PC-9 (cell line): ENCODE measurements around the gene ZGRF1. TPM values are rescaled to one million over a fixed set of nuclear protein-coding genes. Genes with fewer than 3 reads are reported as not detected.
"Not testable (repeated sequence)": the region's sequence is repeated elsewhere in the genome, so short reads cannot be mapped to it uniquely, and the experiment has no call there.

ENCODE experiments used
- BruUV-seq: library from RNA; stranded (reverse); fragments of 400-500 nt; replicated peaks from 2 replicates; lab custom pipeline; 2021; lab: Mats Ljungman, UMichigan
- CTCF ChIA-PET: fragments of 300-600 bp; sonication (Branson Sonifier 250); formaldehyde crosslinking; loops from one replicate; lab custom pipeline; 2022; ENCODE audit warnings: antibody characterized with exemption; lab: Charles Lee
- POLR2A ChIA-PET: fragments of 300-600 bp; sonication (Branson Sonifier 250); formaldehyde crosslinking; loops from one replicate; lab custom pipeline; 2022; ENCODE audit warnings: antibody characterized with exemption; ENCODE audit not compliant: unreplicated experiment; lab: Charles Lee
- DNase-seq, 2 experiments: peaks; one replicate each; pipeline versions ENCODE4 v3.0.0 to v3.0.0-alpha.2; 2015 to 2022; ENCODE audit warnings: mixed read lengths in 1 of 2
- H2AFZ ChIP-seq: fragments of 200-600 bp; sonication (generic); 2 replicates; pipeline ENCODE4 v1.8.1; 2017; ENCODE audit warnings: antibody characterized with exemption
- H3F3A ChIP-seq: fragments of 200-600 bp; sonication (generic); 2 replicates; pipeline ENCODE4 v1.8.1; 2017; ENCODE audit warnings: antibody characterized with exemption, mild to moderate bottlenecking, low read depth; ENCODE audit not compliant: insufficient read depth
- H3K27ac ChIP-seq: fragments of 200-600 bp; sonication (generic); 2 replicates; pipeline ENCODE4 v1.6.1; 2016; ENCODE audit warnings: mixed run types
- H3K27me3 ChIP-seq: fragments of 200-600 bp; sonication (generic); 2 replicates; pipeline ENCODE4 v1.6.1; 2016; ENCODE audit warnings: low read depth, mixed run types; ENCODE audit not compliant: insufficient read depth
- H3K36me3 ChIP-seq: fragments of 200-600 bp; sonication (generic); 2 replicates; pipeline ENCODE4 v1.6.1; 2016; ENCODE audit warnings: low read depth, mixed run types
- H3K4me1 ChIP-seq: fragments of 200-600 bp; sonication (generic); replicated peaks from 2 replicates; pipeline ENCODE4 v1.6.1; 2016; ENCODE audit warnings: mixed run types; ENCODE audit not compliant: insufficient read depth
- H3K4me2 ChIP-seq: fragments of 200-600 bp; sonication (generic); 2 replicates; pipeline ENCODE4 v1.6.1; 2017; ENCODE audit warnings: mixed run types
- H3K4me3 ChIP-seq: fragments of 200-600 bp; sonication (generic); 2 replicates; pipeline ENCODE4 v1.6.1; 2016; ENCODE audit warnings: mixed run types
- H3K79me2 ChIP-seq: fragments of 200-600 bp; sonication (generic); 2 replicates; pipeline ENCODE4 v1.6.1; 2017; ENCODE audit warnings: low read depth, mixed run types
- H3K9me2 ChIP-seq: fragments of 200-600 bp; sonication (generic); 2 replicates; pipeline ENCODE4 v1.8.1; 2017; ENCODE audit warnings: mild to moderate bottlenecking; ENCODE audit not compliant: insufficient read depth
- H3K9me3 ChIP-seq: fragments of 200-600 bp; sonication (generic); 2 replicates; pipeline ENCODE4 v1.8.1; 2016; ENCODE audit warnings: low read depth; ENCODE audit not compliant: insufficient read depth
- H4K20me1 ChIP-seq: fragments of 200-600 bp; sonication (generic); 2 replicates; pipeline ENCODE4 v1.8.1; 2017; ENCODE audit not compliant: insufficient read depth
- EZH2 ChIP-seq: fragments of 200-600 bp; sonication (generic); IDR thresholded peaks from 2 replicates; pipeline ENCODE4 v1.8.0; 2017; ENCODE audit warnings: antibody characterized with exemption, low read depth
- intact Hi-C: fragments of 100-400 bp; cut with micrococcal nuclease; formaldehyde crosslinking; loops from one replicate; pipeline ENCODE4 v1.10.0; 2022; ENCODE audit not compliant: unreplicated experiment
- total RNA-seq: library from RNA; stranded (reverse); gene quantifications from 2 replicates; pipeline ENCODE4 v1.2.3, GENCODE V29; 2021
- TF ChIP-seq, protein P1 (sequence below): fragments of 200-600 bp; sonication (generic); conservative IDR thresholded peaks from 2 replicates; pipeline ENCODE4 v1.6.1; 2017; ENCODE audit warnings: mixed run types, antibody characterized with exemption, mild to moderate bottlenecking, moderate library complexity

Gene ZGRF1
- total RNA-seq, 1 experiment from 2014 or later = 17.3 TPM

DNA sequence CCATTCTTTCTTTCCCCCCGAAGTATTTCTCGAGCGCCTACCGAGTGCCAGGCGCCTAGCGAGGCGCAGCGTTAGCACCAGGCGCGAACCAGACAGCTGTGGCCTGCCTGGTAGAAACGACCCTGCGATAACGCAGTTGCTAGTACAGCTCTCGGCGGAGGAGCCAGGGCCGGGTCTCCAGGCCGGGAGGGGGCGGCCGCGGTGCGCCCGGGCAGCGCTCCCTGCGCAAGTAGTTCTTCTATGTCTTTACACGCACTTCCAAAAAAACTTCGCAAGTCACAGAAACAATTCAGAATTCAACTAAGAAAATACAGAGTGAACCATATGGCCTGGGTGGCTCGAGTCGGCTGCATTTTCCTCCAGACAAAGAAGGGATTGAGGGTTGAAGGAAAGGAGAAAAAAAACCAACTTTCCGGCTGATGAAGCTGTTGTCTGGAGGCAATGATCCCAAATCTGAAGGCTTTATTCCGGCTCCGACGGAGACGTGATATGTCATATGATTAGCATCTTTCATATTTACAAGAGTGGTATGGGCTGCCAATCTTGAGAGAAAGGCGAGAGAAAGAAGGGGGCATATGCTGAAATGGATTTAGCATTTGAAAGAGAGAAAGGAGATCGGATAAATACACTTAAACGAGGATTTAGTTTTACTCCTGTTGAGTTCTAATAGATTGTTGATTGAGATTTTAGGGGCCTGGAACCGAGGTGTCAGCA, 113.5 kb downstream of the ZGRF1 start:
- Histone ChIP-seq H4K20me1 (no peaks in the 10 kb centered on the region), H2AFZ (peak overlapping the region; percentile 78), H3K79me2 (no peaks in the 10 kb centered on the region), H3K27me3 (peaks cover 4% of the 10 kb centered on the region; the same call in 1 of the 2 replicates), H3F3A (no peaks in the 10 kb centered on the region), H3K9me3 (no peaks in the 10 kb centered on the region), H3K4me2 (peak overlapping the region; percentile 77), H3K9me2 (no peaks in the 10 kb centered on the region), H3K4me3 (peak overlapping the region; percentile 60; the same call in 1 of the 2 replicates), H3K4me1 (0 out of 2 replicates have a peak, but pooled peaks cover 4% of the 10 kb centered on the region), H3K36me3 (no peaks in the 10 kb centered on the region), H3K27ac (no peak overlapping the region)
- intact Hi-C loops = loop anchor here (1.0 to 10.0 kb wide), 5 partner anchors 195 to 581 kb away; no protein-coding TSS in a partner anchor
- ChIA-PET CTCF (interaction anchor here (0.6 kb wide), 1 partner anchor 542 kb away, joined by 3 read pairs; no protein-coding TSS in a partner anchor), POLR2A (no interaction called here)
- no TSS peak for BruUV-seq
- DNase-seq = no peak
- TF ChIP-seq EZH2 = no peak
- TF ChIP-seq, protein P1, sequence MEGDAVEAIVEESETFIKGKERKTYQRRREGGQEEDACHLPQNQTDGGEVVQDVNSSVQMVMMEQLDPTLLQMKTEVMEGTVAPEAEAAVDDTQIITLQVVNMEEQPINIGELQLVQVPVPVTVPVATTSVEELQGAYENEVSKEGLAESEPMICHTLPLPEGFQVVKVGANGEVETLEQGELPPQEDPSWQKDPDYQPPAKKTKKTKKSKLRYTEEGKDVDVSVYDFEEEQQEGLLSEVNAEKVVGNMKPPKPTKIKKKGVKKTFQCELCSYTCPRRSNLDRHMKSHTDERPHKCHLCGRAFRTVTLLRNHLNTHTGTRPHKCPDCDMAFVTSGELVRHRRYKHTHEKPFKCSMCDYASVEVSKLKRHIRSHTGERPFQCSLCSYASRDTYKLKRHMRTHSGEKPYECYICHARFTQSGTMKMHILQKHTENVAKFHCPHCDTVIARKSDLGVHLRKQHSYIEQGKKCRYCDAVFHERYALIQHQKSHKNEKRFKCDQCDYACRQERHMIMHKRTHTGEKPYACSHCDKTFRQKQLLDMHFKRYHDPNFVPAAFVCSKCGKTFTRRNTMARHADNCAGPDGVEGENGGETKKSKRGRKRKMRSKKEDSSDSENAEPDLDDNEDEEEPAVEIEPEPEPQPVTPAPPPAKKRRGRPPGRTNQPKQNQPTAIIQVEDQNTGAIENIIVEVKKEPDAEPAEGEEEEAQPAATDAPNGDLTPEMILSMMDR = no peak

GRCh38 chr4:112522431-112522830, 114.3 kb downstream of the ZGRF1 start:
- BruUV-seq, H3F3A ChIP-seq, H3K4me2 ChIP-seq, H4K20me1 ChIP-seq, H3K9me3 ChIP-seq, H3K79me2 ChIP-seq, H3K27ac ChIP-seq, H3K9me2 ChIP-seq, DNase-seq, POLR2A ChIA-PET, H3K4me3 ChIP-seq, H2AFZ ChIP-seq, H3K4me1 ChIP-seq, H3K36me3 ChIP-seq: not testable (repeated sequence)
- intact Hi-C loops = loop anchor here (2.0 to 10.0 kb wide), 4 partner anchors 242 to 580 kb away; no protein-coding TSS in a partner anchor
- CTCF ChIA-PET = interaction anchor here (0.7 kb wide), 1 partner anchor 272 kb away, joined by 22 read pairs; no protein-coding TSS in a partner anchor
- peaks cover 11% of the 10 kb centered on the region; the same call in 1 of the 2 replicates for H3K27me3 ChIP-seq

DNA sequence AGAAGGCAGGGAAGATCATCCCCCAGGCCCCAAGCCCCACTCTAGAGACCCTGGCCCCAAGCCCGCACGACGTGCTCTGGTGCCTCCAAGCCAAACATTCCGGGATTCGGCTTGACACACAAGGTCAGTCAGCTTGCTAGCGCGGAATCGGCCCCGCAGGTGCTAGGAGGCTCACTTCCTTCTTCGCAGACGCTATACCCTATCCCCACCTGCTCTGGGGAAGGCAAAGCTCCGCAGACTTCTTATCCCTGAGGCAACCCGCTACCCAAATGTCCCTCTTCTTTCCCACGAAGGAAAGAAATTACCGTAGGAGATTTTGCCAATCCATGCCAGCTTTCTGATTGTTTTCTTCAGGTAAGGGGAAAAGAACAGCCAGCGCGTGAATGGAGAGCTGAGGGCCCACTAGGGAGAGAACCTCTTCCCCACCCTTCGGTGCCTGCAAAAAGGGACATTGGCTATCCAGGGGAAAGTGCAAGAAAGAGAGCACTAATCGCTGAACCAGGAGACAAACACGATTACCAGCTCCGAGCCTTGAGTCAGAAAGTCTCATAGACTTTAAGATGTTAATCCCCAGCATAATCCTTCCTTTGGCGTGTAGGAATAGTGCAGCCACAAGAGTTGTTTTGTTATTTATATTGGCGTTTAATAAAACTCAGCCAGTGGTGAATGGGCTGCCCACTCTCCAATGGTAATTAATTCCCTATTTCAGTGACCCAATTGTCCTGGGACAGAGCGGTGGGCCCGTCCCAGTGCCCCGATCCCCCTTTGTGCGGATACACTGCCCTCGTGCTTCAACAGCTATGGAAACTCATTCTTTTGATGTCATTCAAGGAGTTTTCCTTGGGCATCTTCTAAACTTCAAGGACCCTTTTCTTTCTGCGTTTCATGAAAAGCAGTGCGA, 115.3 kb downstream of the ZGRF1 start:
- H3K27me3 ChIP-seq = peaks cover 22% of the 10 kb centered on the region; the same call in 1 of the 2 replicates

More for the DNA sequence above, 115.3 kb downstream of the ZGRF1 start:
- Histone ChIP-seq H3K9me2 (no peaks in the 10 kb centered on the region), H3K36me3 (no peaks in the 10 kb centered on the region), H3K27ac (no peak overlapping the region), H3K4me2 (no peak overlapping the region), H3K9me3 (no peaks in the 10 kb centered on the region), H3K4me1 (0 out of 2 replicates have a peak, but pooled peaks cover 4% of the 10 kb centered on the region), H3K4me3 (no peak overlapping the region), H2AFZ (no peak overlapping the region), H4K20me1 (no peaks in the 10 kb centered on the region), H3K79me2 (no peaks in the 10 kb centered on the region), H3F3A (no peaks in the 10 kb centered on the region)
- TF ChIP-seq, protein P1 = no peak
- TF ChIP-seq EZH2 = no peak
- ChIA-PET CTCF (interaction anchor here (0.6 kb wide), 2 partner anchors 106 to 225 kb away, joined by 3 to 4 read pairs; partner anchors contain the start of gene ALPK1), POLR2A (no interaction called here)
- no peak for DNase-seq
- no TSS peak for BruUV-seq
- intact Hi-C loops = loop anchor here (2.0 to 10.0 kb wide), 4 partner anchors 243 to 579 kb away; no protein-coding TSS in a partner anchor
